BJ (cell line): Measurements from ENCODE around the gene HPS1. TPM values are rescaled to one million over a fixed set of nuclear protein-coding genes. Genes with fewer than 3 reads are reported as not detected.

Experiments used
- CTCF ChIA-PET: fragments of 350-600 bp; formaldehyde crosslinking; extraction: SDS; loops from one replicate; lab custom pipeline; 2021; ENCODE audit warnings: antibody characterized with exemption, inconsistent platforms; lab: Yijun Ruan, JAX
- POLR2A ChIA-PET: fragments of 300-600 bp; sonication (Branson Sonifier 250); formaldehyde crosslinking; extraction: SDS; loops from one replicate; lab custom pipeline; 2021; ENCODE audit warnings: antibody characterized with exemption; lab: Charles Lee
- DNase-seq: peaks from one replicate; pipeline ENCODE4 v3.0.0-alpha.2; 2011; ENCODE audit warnings: low read depth
- H3K27me3 ChIP-seq: 2 replicates; pipeline ENCODE4 v1.6.0; 2011; ENCODE audit warnings: low read length; ENCODE audit not compliant: control insufficient read depth, insufficient read depth
- H3K36me3 ChIP-seq: 2 replicates; pipeline ENCODE4 v1.5.1; 2011; ENCODE audit warnings: low read length; ENCODE audit not compliant: control insufficient read depth, insufficient read depth
- H3K4me3 ChIP-seq: 2 replicates; pipeline ENCODE4 v1.5.1; 2011; ENCODE audit warnings: low read depth, mild to moderate bottlenecking, control low read depth, low read length
- polyA plus RNA-seq: library from polyadenylated mRNA; depleted of rRNA; stranded (reverse); fragments of >200 nt; gene quantifications from 2 replicates; pipeline ENCODE4 v1.2.3, GENCODE V29; 2011
- TF ChIP-seq, protein P1 (sequence below): IDR thresholded peaks from 2 replicates; pipeline ENCODE4 v1.5.1; 2011; ENCODE audit warnings: low read depth, mild to moderate bottlenecking, control low read depth, inconsistent platforms, low read length, moderate library complexity; ENCODE audit not compliant: insufficient read depth

HPS1 gene
- polyA plus RNA-seq, 1 experiment = 88.8 TPM

DNA sequence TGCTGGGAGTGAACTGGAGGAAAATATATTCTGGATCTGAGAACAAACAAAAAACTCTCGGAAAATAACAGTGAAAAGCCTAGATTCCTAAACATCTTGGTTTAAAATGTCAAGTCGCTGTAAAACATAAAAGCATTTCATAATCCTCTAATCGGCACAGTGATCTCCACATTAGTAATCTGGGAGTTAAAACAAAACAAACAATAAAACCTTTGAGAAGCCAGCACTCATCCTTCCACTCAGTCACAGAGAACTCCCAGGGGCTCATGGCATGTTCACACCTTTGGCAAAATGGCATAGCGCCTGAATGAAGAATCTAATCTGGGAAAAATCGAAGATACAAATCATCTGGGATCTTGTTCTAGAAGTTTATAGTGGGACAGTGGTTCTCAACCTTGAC, 24.1 kb upstream of the HPS1 start:
- no peaks in the 10 kb centered on the region for H3K27me3 ChIP-seq
- H3K4me3 ChIP-seq = no peak overlapping the region
- DNase-seq = no peak
- no peaks in the 10 kb centered on the region for H3K36me3 ChIP-seq
- ChIA-PET POLR2A (interaction anchor here (0.7 kb wide), 1 partner anchor 113 kb away, joined by 4 read pairs; no protein-coding TSS in a partner anchor), CTCF (no interaction called here)
- TF ChIP-seq, protein P1, sequence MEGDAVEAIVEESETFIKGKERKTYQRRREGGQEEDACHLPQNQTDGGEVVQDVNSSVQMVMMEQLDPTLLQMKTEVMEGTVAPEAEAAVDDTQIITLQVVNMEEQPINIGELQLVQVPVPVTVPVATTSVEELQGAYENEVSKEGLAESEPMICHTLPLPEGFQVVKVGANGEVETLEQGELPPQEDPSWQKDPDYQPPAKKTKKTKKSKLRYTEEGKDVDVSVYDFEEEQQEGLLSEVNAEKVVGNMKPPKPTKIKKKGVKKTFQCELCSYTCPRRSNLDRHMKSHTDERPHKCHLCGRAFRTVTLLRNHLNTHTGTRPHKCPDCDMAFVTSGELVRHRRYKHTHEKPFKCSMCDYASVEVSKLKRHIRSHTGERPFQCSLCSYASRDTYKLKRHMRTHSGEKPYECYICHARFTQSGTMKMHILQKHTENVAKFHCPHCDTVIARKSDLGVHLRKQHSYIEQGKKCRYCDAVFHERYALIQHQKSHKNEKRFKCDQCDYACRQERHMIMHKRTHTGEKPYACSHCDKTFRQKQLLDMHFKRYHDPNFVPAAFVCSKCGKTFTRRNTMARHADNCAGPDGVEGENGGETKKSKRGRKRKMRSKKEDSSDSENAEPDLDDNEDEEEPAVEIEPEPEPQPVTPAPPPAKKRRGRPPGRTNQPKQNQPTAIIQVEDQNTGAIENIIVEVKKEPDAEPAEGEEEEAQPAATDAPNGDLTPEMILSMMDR = no peak

DNA sequence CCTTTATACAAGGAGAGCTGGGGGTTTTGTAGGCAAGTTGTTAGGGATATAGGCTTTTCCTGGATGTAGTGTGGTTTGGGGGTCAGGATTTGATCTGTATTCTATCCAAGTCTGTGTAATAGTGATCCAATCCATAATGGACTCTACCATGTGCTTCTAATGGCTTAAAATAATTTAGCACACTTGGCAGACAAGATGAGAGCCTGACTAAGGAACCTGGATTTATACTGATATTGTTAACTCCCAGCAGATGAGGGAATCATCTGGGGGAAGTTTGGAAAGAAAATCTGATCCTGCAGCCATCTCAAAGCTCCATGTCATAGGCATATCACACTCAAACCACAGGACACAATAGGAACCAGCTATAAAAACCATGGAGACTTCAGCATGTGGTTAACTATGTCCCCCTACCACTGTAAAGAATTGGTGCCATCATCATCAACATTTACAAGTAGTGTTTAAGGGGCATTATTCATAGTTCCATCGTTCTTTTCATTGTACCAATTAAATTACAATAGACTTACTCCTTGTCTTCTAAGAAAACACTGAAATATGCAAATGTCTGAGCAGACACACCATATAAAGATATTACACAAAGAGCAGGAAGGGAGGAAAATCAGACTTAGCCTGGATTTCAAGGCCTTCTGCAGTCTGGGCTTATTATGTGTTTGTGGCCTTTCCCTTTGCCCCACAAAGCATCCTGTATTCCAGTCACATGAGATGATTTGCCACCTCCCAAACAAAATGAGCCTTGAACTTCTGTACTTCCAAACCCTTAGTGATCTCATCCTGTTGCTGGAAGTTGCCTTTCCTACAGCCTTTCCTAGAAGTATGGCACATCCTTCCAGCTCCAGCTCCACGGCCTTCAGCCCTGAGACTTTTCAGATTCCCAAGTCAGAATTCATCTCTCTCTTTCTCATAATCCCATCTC, 22.5 kb upstream of the HPS1 start:
- ChIA-PET CTCF (interaction anchor here (0.8 to 3.3 kb wide), 7 partner anchors 10 to 703 kb away, joined by 3 to 19 read pairs (median 10); no protein-coding TSS in a partner anchor), POLR2A (no interaction called here)
- DNase-seq = no peak
- Histone ChIP-seq H3K4me3 (no peak overlapping the region), H3K36me3 (no peaks in the 10 kb centered on the region), H3K27me3 (no peaks in the 10 kb centered on the region)
- TF ChIP-seq, protein P1 = no peak

DNA sequence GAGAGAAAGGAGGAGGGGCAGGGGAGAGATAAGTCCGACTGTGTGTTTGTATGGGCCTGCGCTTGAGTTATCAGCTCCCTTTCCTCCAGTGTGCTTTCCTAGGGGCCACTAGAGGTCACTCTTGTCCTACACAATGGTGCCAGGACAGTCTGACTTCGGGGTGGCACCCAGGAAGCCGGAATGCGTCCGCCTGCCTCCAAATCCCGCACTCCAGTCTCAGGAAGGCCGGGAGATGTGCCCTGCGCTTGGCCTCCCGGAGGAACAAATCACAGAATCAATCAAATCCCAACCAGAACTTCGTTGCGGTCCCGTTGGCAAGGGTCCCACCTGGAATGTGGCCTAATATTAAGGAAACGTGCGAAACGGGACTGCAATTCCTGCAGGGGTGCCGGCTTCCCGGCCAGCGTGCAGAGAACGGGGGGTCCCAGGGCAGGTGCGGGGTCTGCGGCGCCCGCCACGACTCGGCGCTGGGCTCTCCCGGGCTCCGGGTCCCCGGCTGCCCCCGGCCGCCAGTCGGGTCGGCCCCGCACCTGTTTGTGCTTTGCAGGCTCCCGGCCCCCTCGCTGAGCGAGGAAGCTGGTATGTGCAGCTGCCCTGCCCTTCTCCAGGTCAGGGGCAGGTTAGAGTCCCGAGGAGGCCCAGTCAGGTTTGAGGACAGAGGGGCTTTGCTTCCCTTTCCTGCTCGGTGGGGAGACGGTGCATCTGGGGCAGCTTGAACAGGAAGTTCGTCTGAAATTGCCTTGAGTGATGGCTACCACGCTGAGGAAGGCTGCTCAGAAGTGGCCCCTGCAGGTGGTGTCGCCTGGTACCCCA, 21.0 kb upstream of the HPS1 start:
- POLR2A ChIA-PET = no interaction called here
- CTCF ChIA-PET = interaction anchor here (0.5 to 3.3 kb wide), 24 partner anchors 10 to 781 kb away, joined by 3 to 19 read pairs (median 4); no protein-coding TSS in a partner anchor
- no peaks in the 10 kb centered on the region for H3K36me3 ChIP-seq
- no peak for DNase-seq
- TF ChIP-seq, protein P1 = peak; percentile 86
- H3K4me3 ChIP-seq = peak overlapping the region; percentile 42
- no peaks in the 10 kb centered on the region for H3K27me3 ChIP-seq

DNA sequence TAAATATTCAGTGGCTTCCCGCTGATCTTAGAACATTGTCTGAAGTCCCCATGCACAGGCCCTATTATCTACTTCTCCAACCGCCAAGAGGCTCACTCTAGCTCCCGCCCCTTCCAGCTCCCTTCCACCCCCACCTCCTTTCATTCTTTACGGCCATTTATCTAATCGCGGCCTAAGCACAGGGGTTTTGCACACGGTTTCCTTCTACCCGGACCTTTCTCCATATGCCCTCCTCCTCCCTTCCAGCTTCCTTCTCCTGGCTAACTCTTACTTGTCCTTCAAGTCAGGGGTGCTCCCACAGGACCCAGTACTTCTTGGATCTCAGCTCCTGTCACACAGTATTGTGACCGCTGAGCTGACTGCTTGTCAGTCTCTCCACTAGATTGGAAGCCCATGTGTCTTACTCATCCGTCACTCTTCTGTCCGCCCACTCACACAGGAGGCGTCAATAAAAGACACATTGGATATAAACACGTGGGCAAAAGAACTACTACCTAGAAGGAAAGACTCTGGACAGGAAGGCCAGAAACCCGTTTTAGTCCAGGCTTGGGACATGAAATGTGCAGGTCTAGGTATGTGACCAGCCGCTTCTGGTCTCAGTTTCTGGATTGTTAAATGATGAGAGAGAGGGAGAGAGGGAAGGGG, 20.2 kb upstream of the HPS1 start:
- TF ChIP-seq, protein P1 = no peak
- POLR2A ChIA-PET = no interaction called here
- DNase-seq = no peak
- Histone ChIP-seq H3K4me3 (no peak overlapping the region), H3K36me3 (no peaks in the 10 kb centered on the region), H3K27me3 (no peaks in the 10 kb centered on the region)
- CTCF ChIA-PET = interaction anchor here (0.6 to 3.3 kb wide), 23 partner anchors 9 to 782 kb away, joined by 3 to 19 read pairs (median 3); no protein-coding TSS in a partner anchor
